HCT116 (cell line): Measurements from ENCODE around the gene NDUFS6. TPM values are rescaled to one million over a fixed set of nuclear protein-coding genes. Genes with fewer than 3 reads are reported as not detected.

Experiments used
- ATAC-seq: fragments of 200-7000 bp; cut with Tn5 transposase; 2 replicates; pipeline ENCODE4 v1.9.1; 2020; ENCODE audit warnings: mild to moderate bottlenecking, moderate library complexity
- BruUV-seq: library from RNA; stranded (reverse); fragments of 400-500 nt; replicated peaks from 2 replicates; lab custom pipeline; 2021; lab: Mats Ljungman, UMichigan
- CTCF ChIA-PET: fragments of 300-600 bp; sonication (Branson Sonifier 250); formaldehyde crosslinking; loops from one replicate; lab custom pipeline; 2021; ENCODE audit warnings: antibody characterized with exemption; lab: Charles Lee
- POLR2A ChIA-PET: fragments of 300-600, 350-600 bp; sonication (Branson Sonifier 250); formaldehyde crosslinking; loops from one replicate; lab custom pipeline; 2021; ENCODE audit warnings: antibody characterized with exemption; lab: Charles Lee
- RAD21 ChIA-PET, 2 experiments: fragments of 300-600 bp; sonication (Branson Sonifier 250); formaldehyde crosslinking; loops; one replicate each; lab custom pipeline; 2023; ENCODE audit warnings: low total read pairs in 2 of 2; ENCODE audit not compliant: uncharacterized antibody in 2 of 2, unreplicated experiment in 2 of 2, low non-redundant PET in 1 of 2; lab: Charles Lee
- DNase-seq: peaks from one replicate; pipeline ENCODE4 v3.0.0-alpha.2; 2010; ENCODE audit warnings: low read depth, low spot score
- H2AFZ ChIP-seq: fragments of 200-600 bp; shearing (Covaris generic), sonication (generic); 2 replicates; pipeline ENCODE4 v1.6.1; 2017; ENCODE audit warnings: low read depth, mixed run types, mixed read lengths, antibody characterized with exemption, low read length; ENCODE audit not compliant: poor library complexity, severe bottlenecking
- H3K27ac ChIP-seq: 2 replicates; pipeline ENCODE4 v1.5.1; 2012; ENCODE audit warnings: low read depth, low read length
- H3K27me3 ChIP-seq: fragments of 200-600 bp; sonication (generic); 2 replicates; pipeline ENCODE4 v1.6.1; 2016; ENCODE audit warnings: mixed run types, low read length, mixed read lengths; ENCODE audit not compliant: insufficient read depth
- H3K36me3 ChIP-seq, 2 experiments: fragments of 200-500 bp in 1 of 2; fragments of 200-600 bp in 1 of 2; sonication (Bioruptor generic) in 1 of 2; sonication (generic) in 1 of 2; 2 replicates each; pipeline versions ENCODE4 v1.5.1 to v1.6.1; 2014 to 2016; ENCODE audit warnings: low read length in 2 of 2, inconsistent platforms in 1 of 2, mixed read lengths in 1 of 2, mixed run types in 1 of 2; ENCODE audit not compliant: insufficient read depth in 2 of 2, control insufficient read depth in 1 of 2
- H3K4me1 ChIP-seq, 2 experiments: fragments of 200-600 bp in 1 of 2; sonication (generic) in 1 of 2; 2 replicates each; pipeline versions ENCODE4 v1.5.1 to v1.6.1; 2012 to 2017; ENCODE audit warnings: low read length in 2 of 2, inconsistent platforms in 1 of 2, mild to moderate bottlenecking in 1 of 2, mixed read lengths in 1 of 2, mixed run types in 1 of 2, moderate library complexity in 1 of 2; ENCODE audit not compliant: insufficient read depth in 2 of 2, control insufficient read depth in 1 of 2
- H3K4me2 ChIP-seq: fragments of 200-600 bp; sonication (generic); 2 replicates; pipeline ENCODE4 v1.6.1; 2017; ENCODE audit warnings: mixed run types, low read length, mixed read lengths
- H3K4me3 ChIP-seq, 2 experiments: fragments of 200-600 bp in 1 of 2; sonication (generic) in 1 of 2; replicated peaks in 1 of 2; 2 replicates each; pipeline ENCODE4 v1.5.1; 2011 to 2016; ENCODE audit warnings: low read length in 2 of 2, control low read depth in 1 of 2, low read depth in 1 of 2, mild to moderate bottlenecking in 1 of 2, mixed read lengths in 1 of 2, mixed run types in 1 of 2
- H3K79me2 ChIP-seq: fragments of 200-600 bp; sonication (generic); 2 replicates; pipeline ENCODE4 v1.6.1; 2017; ENCODE audit warnings: mild to moderate bottlenecking, mixed run types, low read length, moderate library complexity, mixed read lengths; ENCODE audit not compliant: insufficient read depth
- H3K9ac ChIP-seq: fragments of 200-600 bp; sonication (generic); 2 replicates; pipeline ENCODE4 v1.6.1; 2016; ENCODE audit warnings: low read length, mixed read lengths
- H3K9me2 ChIP-seq: fragments of 200-600 bp; sonication (generic), shearing (Covaris generic); 2 replicates; pipeline ENCODE4 v1.6.1; 2017; ENCODE audit warnings: mixed run types, mild to moderate bottlenecking, moderate library complexity; ENCODE audit not compliant: insufficient read depth
- H3K9me3 ChIP-seq, 2 experiments: fragments of 200-500 bp in 1 of 2; fragments of 200-600 bp in 1 of 2; sonication (Bioruptor generic) in 1 of 2; sonication (generic) in 1 of 2; 2 replicates each; pipeline ENCODE4 v1.6.1; 2014 to 2017; ENCODE audit warnings: low read length in 2 of 2, mixed read lengths in 2 of 2, inconsistent platforms in 1 of 2, low read depth in 1 of 2, mild to moderate bottlenecking in 1 of 2, mixed run types in 1 of 2, moderate library complexity in 1 of 2; ENCODE audit not compliant: control insufficient read depth in 1 of 2, insufficient read depth in 1 of 2
- H4K20me1 ChIP-seq: fragments of 200-600 bp; sonication (generic), shearing (Covaris generic); 2 replicates; pipeline ENCODE4 v1.6.1; 2017; ENCODE audit warnings: mixed run types, mild to moderate bottlenecking, moderate library complexity; ENCODE audit not compliant: insufficient read depth
- CBX3 ChIP-seq: IDR thresholded peaks from 2 replicates; pipeline ENCODE4 v1.6.1; 2012; ENCODE audit warnings: low read depth
- EGR1 ChIP-seq: IDR thresholded peaks from 2 replicates; pipeline ENCODE4 v1.6.1; 2012; ENCODE audit warnings: low read depth
- EZH2 ChIP-seq: fragments of 200-600 bp; sonication (generic); IDR thresholded peaks from 2 replicates; pipeline ENCODE4 v1.6.1; 2017; ENCODE audit warnings: antibody characterized with exemption, mixed run types
- EZH2phosphoT487 ChIP-seq: fragments of 200-600 bp; IDR thresholded peaks from 2 replicates; pipeline ENCODE4 v1.6.1; 2018; ENCODE audit warnings: antibody characterized with exemption, borderline replicate concordance
- FOSL1 ChIP-seq: IDR thresholded peaks from 2 replicates; pipeline ENCODE4 v1.6.1; 2012; ENCODE audit warnings: low read depth
- POLR2A ChIP-seq: IDR thresholded peaks from 2 replicates; pipeline ENCODE4 v1.7.0; 2011; ENCODE audit warnings: borderline replicate concordance; ENCODE audit not compliant: insufficient read depth, insufficient read length; ENCODE audit errors: extremely low read depth
- POLR2AphosphoS5 ChIP-seq: IDR thresholded peaks from 2 replicates; pipeline ENCODE4 v1.6.1; 2011; ENCODE audit warnings: mild to moderate bottlenecking, low read depth, low read length, moderate library complexity
- SIN3A ChIP-seq: IDR thresholded peaks from 2 replicates; pipeline ENCODE4 v1.6.1; 2012; ENCODE audit warnings: low read depth
- SP1 ChIP-seq: IDR thresholded peaks from 2 replicates; pipeline ENCODE4 v1.6.1; 2012; ENCODE audit warnings: low read depth
- TCF7L2 ChIP-seq: IDR thresholded peaks from 2 replicates; pipeline ENCODE4 v1.7.0; 2011; ENCODE audit warnings: borderline replicate concordance, inconsistent platforms; ENCODE audit not compliant: insufficient read depth, insufficient read length; ENCODE audit errors: extremely low read depth
- ZFX ChIP-seq: fragments of 450-650 bp; IDR thresholded peaks from 2 replicates; pipeline ENCODE4 v1.6.1; 2017
- intact Hi-C: fragments of 100-400 bp; cut with micrococcal nuclease; formaldehyde crosslinking; loops from 2 replicates; pipeline ENCODE4 v1.10.0; 2022
- total RNA-seq: library from RNA; stranded (reverse); gene quantifications from one replicate; pipeline ENCODE4 v1.2.1, GENCODE V29; 2021; ENCODE audit not compliant: unreplicated experiment
- TF ChIP-seq, protein P1 (sequence below): IDR thresholded peaks from 2 replicates; pipeline ENCODE4 v1.6.1; 2012
- TF ChIP-seq, protein P2 (sequence below), 3 experiments: fragments of 200-600 bp in 1 of 3; sonication (generic) in 1 of 3; IDR thresholded peaks in 2 of 3; conservative IDR thresholded peaks in 1 of 3; 2 replicates each; pipeline ENCODE4 v1.5.1; 2012 to 2017; ENCODE audit warnings: low read depth in 2 of 3, low read length in 2 of 3, antibody characterized with exemption in 1 of 3, borderline replicate concordance in 1 of 3, control low read depth in 1 of 3, mild to moderate bottlenecking in 1 of 3, mixed read lengths in 1 of 3, mixed run types in 1 of 3, moderate library complexity in 1 of 3; ENCODE audit not compliant: insufficient read depth in 1 of 3
- TF ChIP-seq, protein P3 (sequence below): IDR thresholded peaks from 2 replicates; pipeline ENCODE4 v1.6.1; 2012

NDUFS6 gene
- total RNA-seq, 1 experiment from 2014 or later, result 43.8 TPM

DNA sequence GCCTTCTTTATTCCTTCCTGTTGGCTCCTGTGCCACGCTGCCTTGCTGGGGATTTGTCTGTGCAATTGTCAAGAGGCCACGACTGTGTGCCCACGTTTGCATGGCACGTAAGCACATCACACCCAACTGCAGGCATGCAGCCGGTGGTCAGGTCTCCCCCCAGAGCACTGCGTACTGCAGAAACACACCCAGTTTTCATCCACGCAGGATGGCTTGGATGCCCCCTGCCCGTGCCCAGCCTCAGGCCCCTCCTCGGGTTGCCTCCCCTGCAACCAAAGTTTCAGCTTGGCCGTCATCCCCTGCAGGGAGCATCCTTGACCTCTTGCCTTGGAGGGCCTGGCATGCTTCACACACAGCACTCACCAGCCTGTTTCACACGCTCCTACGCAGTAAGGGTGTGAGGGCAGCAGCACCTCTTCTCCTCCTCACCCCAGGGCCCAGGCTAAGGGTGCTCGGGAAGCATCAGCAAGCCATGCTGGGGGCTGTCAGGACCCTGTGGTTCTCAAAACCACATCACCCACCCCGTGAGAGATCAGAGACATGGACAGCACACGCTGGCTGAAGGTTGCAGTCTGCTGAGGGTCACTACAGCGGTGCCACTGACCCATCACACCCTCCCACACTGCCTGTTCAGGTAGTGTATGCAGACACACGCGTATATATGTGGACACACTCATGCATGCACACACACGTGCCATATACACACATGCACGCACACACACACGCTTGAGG lies 4.7 kb upstream of the NDUFS6 start:
- H3K4me1 ChIP-seq, result peaks cover 4 to 28% of the 10 kb centered on the region in 2 experiments; a peak in 3 of 4 replicates
- DNase-seq (no peak), ATAC-seq (no peak)
- BruUV-seq, result no TSS peak
- H3K27ac ChIP-seq, result no peak overlapping the region
- CTCF ChIA-PET, result no interaction called here
- H3K9me3 ChIP-seq, result no peaks in the 10 kb centered on the region
- H3K27me3 ChIP-seq, result no peaks in the 10 kb centered on the region
- intact Hi-C loops, result no loop called here
- RAD21 ChIA-PET, result no interaction called here
- H3K4me3 ChIP-seq, result no peak overlapping the region
- no peak overlapping the region for H3K9ac ChIP-seq
- H4K20me1 ChIP-seq, result no peaks in the 10 kb centered on the region
- no peak for TF ChIP-seq TCF7L2
- TF ChIP-seq, protein P1, sequence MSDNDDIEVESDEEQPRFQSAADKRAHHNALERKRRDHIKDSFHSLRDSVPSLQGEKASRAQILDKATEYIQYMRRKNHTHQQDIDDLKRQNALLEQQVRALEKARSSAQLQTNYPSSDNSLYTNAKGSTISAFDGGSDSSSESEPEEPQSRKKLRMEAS, result no peak
- H3K36me3 ChIP-seq, result peaks cover 9 to 23% of the 10 kb centered on the region in 2 experiments; a peak in 3 of 4 replicates
- no peak overlapping the region for H3K4me2 ChIP-seq
- H3K9me2 ChIP-seq, result no peaks in the 10 kb centered on the region
- POLR2A ChIA-PET, result no interaction called here
- no peak overlapping the region for H2AFZ ChIP-seq
- peaks cover 45% of the 10 kb centered on the region for H3K79me2 ChIP-seq

DNA sequence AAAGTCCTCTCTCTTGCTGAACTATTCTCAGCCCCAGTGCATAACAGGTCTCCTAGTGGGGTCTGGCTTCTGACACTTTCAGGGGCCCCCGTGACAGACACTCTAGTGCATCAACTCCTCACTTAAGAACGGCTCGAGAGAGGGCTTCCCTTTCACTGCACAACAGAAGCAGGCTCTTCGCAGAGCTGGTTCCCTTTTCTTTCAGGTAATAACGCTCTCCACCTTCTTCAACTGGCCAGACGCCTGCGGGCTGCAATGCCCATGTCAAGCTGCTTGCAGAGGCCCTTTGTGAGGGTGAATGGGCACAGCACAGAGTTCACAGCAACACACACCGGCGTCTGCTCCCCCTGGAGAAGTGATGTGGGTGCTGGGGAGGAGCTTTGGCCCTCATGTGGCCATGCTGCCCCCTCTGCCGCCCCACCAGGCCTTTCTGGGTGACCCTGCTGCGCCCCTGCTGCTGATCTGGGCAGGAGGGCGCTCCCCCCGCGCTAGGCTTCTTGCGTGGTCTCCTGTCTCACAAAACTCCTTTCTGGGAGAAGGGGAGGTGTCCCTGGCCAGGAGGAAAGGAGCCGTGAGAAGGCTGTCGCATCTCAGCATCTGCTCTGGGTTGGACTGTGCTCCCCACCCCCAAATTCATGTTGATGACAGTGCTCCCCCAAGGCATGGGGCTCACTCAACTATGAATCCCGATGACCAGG lies 4.0 kb upstream of the NDUFS6 start:
- BruUV-seq, result no TSS peak
- Histone ChIP-seq H3K4me3 (no peak overlapping the region), H2AFZ (no peak overlapping the region), H3K4me2 (no peak overlapping the region), H3K36me3 (peaks cover 9 to 23% of the 10 kb centered on the region in 2 experiments; a peak in 3 of 4 replicates)
- CTCF ChIA-PET, result no interaction called here
- TF ChIP-seq ZFX (no peak), SP1 (no peak), CBX3 (no peak), EZH2phosphoT487 (no peak), POLR2A (no peak), POLR2AphosphoS5 (no peak), TCF7L2 (no peak), SIN3A (no peak), FOSL1 (no peak), EZH2 (no peak), EGR1 (no peak)
- TF ChIP-seq, protein P2, sequence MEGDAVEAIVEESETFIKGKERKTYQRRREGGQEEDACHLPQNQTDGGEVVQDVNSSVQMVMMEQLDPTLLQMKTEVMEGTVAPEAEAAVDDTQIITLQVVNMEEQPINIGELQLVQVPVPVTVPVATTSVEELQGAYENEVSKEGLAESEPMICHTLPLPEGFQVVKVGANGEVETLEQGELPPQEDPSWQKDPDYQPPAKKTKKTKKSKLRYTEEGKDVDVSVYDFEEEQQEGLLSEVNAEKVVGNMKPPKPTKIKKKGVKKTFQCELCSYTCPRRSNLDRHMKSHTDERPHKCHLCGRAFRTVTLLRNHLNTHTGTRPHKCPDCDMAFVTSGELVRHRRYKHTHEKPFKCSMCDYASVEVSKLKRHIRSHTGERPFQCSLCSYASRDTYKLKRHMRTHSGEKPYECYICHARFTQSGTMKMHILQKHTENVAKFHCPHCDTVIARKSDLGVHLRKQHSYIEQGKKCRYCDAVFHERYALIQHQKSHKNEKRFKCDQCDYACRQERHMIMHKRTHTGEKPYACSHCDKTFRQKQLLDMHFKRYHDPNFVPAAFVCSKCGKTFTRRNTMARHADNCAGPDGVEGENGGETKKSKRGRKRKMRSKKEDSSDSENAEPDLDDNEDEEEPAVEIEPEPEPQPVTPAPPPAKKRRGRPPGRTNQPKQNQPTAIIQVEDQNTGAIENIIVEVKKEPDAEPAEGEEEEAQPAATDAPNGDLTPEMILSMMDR (IDR thresholded peaks at IDR 0.05 in 2 of 3, conservative IDR thresholded peaks at IDR 0.05 in 1 of 3; ENCODE audit: borderline replicate concordance in 1 of 3, insufficient read depth in 1 of 3, low read depth in 2 of 3, low read length in 2 of 3), result no peak
- TF ChIP-seq, protein P3, sequence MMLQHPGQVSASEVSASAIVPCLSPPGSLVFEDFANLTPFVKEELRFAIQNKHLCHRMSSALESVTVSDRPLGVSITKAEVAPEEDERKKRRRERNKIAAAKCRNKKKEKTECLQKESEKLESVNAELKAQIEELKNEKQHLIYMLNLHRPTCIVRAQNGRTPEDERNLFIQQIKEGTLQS, result no peak
- TF ChIP-seq, all 23 proteins: peak for 0
- POLR2A ChIA-PET, result interaction anchor here (0.6 kb wide), 1 partner anchor 84 kb away, joined by 3 read pairs; no protein-coding TSS in a partner anchor
- Histone ChIP-seq H3K27me3 (no peaks in the 10 kb centered on the region), H3K79me2 (peaks cover 52% of the 10 kb centered on the region), H3K9me3 (no peaks in the 10 kb centered on the region), H3K27ac (no peak overlapping the region), H3K9ac (no peak overlapping the region), H4K20me1 (no peaks in the 10 kb centered on the region), H3K4me1 (peaks cover 4 to 31% of the 10 kb centered on the region in 2 experiments; a peak in 3 of 4 replicates), H3K9me2 (no peaks in the 10 kb centered on the region)
- intact Hi-C loops, result no loop called here
- RAD21 ChIA-PET, result no interaction called here
- DNase-seq (no peak), ATAC-seq (no peak)
